Upper lobe of right lung (tissue), 1 donor: Measurements from ENCODE around the gene AP3S2. TPM values are rescaled to one million over a fixed set of nuclear protein-coding genes. Genes with fewer than 3 reads are reported as not detected.
"Not testable (repeated sequence)": the region's sequence is repeated elsewhere in the genome, so short reads cannot be mapped to it uniquely, and the experiment has no call there.

ENCODE experiments used
- ATAC-seq: fragments of 200-7000 bp; cut with Tn5 transposase; one replicate; pipeline ENCODE4 v1.9.1; 2020; ENCODE audit warnings: mild to moderate bottlenecking, moderate library complexity
- DNase-seq: peaks from one replicate; pipeline ENCODE4 v3.0.0-alpha.2; 2020
- H3K27ac ChIP-seq: fragments of 200-600 bp; one replicate; pipeline ENCODE4 v1.8.0; 2022
- H3K27me3 ChIP-seq: fragments of 200-600 bp; one replicate; pipeline ENCODE4 v1.8.0; 2022; ENCODE audit warnings: mild to moderate bottlenecking
- H3K36me3 ChIP-seq: fragments of 200-600 bp; one replicate; pipeline ENCODE4 v1.8.0; 2022
- H3K4me1 ChIP-seq: fragments of 200-600 bp; one replicate; pipeline ENCODE4 v1.8.0; 2022
- H3K4me3 ChIP-seq: fragments of 200-600 bp; one replicate; pipeline ENCODE4 v1.8.0; 2022; ENCODE audit warnings: mild to moderate bottlenecking
- H3K9me3 ChIP-seq: fragments of 200-600 bp; one replicate; pipeline ENCODE4 v1.8.0; 2022
- CTCF ChIP-seq: fragments of 200-600 bp; IDR thresholded peaks from one replicate; pipeline ENCODE4 v1.8.0; 2022; ENCODE audit warnings: antibody characterized with exemption
- intact Hi-C: fragments of 100-400 bp; cut with DNase I; formaldehyde crosslinking; loops from one replicate; pipeline ENCODE4 v1.11.0; 2022
- total RNA-seq: library from RNA; stranded (reverse); fragmentation: NEBNext Ultra II Directional; extraction: Animal tissue kit (Norgen Biotek cat#: 25700); gene quantifications from one replicate; pipeline ENCODE4 v1.2.1, GENCODE V29; 2021
- donor health status: DM: no; HTN: yes; CAD: no; lungs with severe emphysema.

The AP3S2 gene
- total RNA-seq, 1 donor from 2014 or later, result 32.1 TPM

DNA sequence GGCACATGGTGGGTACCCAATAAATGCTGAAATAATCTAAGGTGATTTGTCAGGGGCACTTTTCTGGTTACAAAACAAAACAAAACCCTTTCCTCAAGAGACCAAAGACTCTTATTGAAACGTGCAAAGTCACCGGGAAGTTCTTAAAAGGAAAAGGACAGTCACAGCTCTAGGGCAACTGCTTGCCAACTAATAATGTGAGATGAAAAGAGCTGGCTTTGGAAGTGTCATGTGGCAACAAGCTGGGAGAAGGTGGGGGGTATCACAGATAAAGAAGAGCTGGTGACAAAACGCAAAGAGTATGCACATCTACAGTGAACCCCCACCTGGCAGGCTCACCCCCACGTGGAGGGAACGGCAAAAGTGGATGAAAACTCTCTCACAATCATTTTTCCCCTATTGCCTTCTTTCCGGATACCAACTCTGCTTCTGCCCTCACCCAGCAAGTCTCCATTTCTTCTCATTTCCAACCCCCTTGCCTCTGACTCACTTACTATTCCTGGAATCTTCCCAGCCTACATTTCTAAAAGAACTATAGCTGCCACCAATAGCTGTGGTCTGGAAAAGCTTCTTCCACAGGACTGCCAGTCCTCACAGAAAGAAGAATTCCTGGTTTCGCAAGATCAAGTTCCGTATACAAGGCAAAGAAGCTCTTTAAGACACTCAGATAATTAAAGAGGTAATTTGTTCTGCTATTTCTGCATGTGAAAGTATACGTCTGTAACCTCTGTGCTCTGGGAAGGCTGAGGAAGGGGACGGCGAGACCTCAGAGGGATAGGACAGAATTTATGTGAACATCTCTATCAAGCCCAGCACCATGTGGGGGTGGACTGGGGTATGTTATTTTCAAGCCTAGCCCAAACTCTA lies 57.3 kb downstream of the AP3S2 start:
- ATAC-seq (peak; percentile 79), DNase-seq (no peak)
- H3K27me3 ChIP-seq, result no peaks in the 10 kb centered on the region
- intact Hi-C loops, result no loop called here
- peaks cover 36% of the 10 kb centered on the region for H3K36me3 ChIP-seq
- peak overlapping the region; percentile 77 for H3K27ac ChIP-seq
- peaks cover 26% of the 10 kb centered on the region for H3K4me1 ChIP-seq
- no peak overlapping the region for H3K4me3 ChIP-seq
- no peak for TF ChIP-seq CTCF
- no peaks in the 10 kb centered on the region for H3K9me3 ChIP-seq

DNA sequence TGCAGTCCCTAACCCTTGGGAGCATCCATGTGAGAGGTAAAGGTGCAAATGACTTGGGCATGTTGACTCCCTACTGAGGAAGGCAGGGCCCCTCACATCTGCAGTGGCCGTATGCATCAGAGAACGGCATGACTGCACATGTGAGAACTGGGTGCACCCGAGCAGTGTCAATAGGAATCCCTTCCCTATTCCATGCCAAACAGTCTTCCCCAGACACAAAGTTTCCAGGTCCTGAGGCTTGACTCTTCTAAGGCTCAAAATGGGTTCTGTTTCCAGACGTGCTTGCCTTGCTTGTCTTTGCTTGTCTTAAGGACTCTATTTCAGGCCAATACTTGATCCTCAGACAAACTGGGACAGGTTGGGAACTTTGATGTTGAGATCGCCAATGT lies 58.6 kb downstream of the AP3S2 start:
- Histone ChIP-seq H3K4me1 (peaks cover 26% of the 10 kb centered on the region), H3K4me3 (no peak overlapping the region), H3K27ac (no peak overlapping the region), H3K9me3 (no peaks in the 10 kb centered on the region), H3K36me3 (peaks cover 28% of the 10 kb centered on the region), H3K27me3 (no peaks in the 10 kb centered on the region)
- intact Hi-C loops, result no loop called here
- DNase-seq, result no peak
- ATAC-seq, result no peak
- no peak for TF ChIP-seq CTCF

GRCh38 chr15:89834465-89835175 lies 59.2 kb downstream of the AP3S2 start:
- peaks cover 28% of the 10 kb centered on the region for H3K36me3 ChIP-seq
- ATAC-seq, H3K9me3 ChIP-seq, DNase-seq, H3K27ac ChIP-seq, H3K4me3 ChIP-seq, intact Hi-C loops, H3K27me3 ChIP-seq: not testable (repeated sequence)
- H3K4me1 ChIP-seq, result peaks cover 26% of the 10 kb centered on the region

DNA sequence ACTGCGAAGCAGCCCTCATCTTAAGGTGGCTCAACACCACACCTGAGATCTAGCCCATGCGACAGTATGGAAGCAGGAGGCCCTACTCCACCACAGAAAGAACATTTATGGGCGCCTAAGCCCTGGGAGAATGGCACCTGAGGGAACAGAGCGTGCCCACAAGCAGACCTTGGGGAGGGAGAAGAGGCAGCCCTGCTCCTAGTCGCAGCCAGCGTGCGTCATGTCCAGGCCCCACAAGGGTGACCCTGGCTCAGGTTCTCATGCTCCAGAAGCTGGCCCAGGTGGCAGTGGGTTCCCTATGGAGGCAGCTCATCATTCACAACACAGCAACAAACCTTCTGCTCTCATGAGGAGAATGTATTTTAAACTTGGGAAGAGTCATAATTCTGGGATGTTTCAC lies 59.8 kb downstream of the AP3S2 start:
- TF ChIP-seq CTCF, result no peak
- ATAC-seq, result no peak
- Histone ChIP-seq H3K27me3 (no peaks in the 10 kb centered on the region), H3K27ac (no peak overlapping the region), H3K4me3 (no peak overlapping the region), H3K36me3 (peaks cover 28% of the 10 kb centered on the region), H3K4me1 (peaks cover 28% of the 10 kb centered on the region), H3K9me3 (no peaks in the 10 kb centered on the region)
- no peak for DNase-seq
- intact Hi-C loops, result no loop called here

GRCh38 chr15:89830639-89831038 lies 63.2 kb downstream of the AP3S2 start:
- Histone ChIP-seq H3K27ac (no peak overlapping the region), H3K4me3 (no peak overlapping the region), H3K36me3 (peaks cover 28% of the 10 kb centered on the region), H3K4me1 (peaks cover 19% of the 10 kb centered on the region), H3K27me3 (no peaks in the 10 kb centered on the region), H3K9me3 (no peaks in the 10 kb centered on the region)
- TF ChIP-seq CTCF, result no peak
- intact Hi-C loops, result no loop called here
- ATAC-seq (no peak), DNase-seq (no peak)
